ENCODE measurements around the gene TMEM131. TPM values are rescaled to one million over a fixed set of nuclear protein-coding genes. Genes with fewer than 3 reads are reported as not detected.

TMEM131 gene
- polyA plus RNA-seq, 3 donors = 45.1 to 48.1 (median 46.7) TPM

GRCh38 chr2:97724946-97725688 is 270.6 kb downstream of the TMEM131 start:
- DNase-seq (ENCODE audit: extremely low read depth in 1 of 11, low read depth in 9 of 11, low spot score in 4 of 11) = no peak

GRCh38 chr2:97724501-97724900 is 271.2 kb downstream of the TMEM131 start:
- no peak for DNase-seq (ENCODE audit: extremely low read depth in 1 of 11, low read depth in 9 of 11, low spot score in 4 of 11)

- no peak for DNase-seq (ENCODE audit: extremely low read depth in 1 of 11, low read depth in 9 of 11, low spot score in 4 of 11)
These were observed 271.7 kb downstream of the TMEM131 start for GRCh38 chr2:97724073-97724410.

- no peak for DNase-seq (ENCODE audit: extremely low read depth in 1 of 11, low read depth in 9 of 11, low spot score in 4 of 11)
These were observed 272.3 kb downstream of the TMEM131 start for GRCh38 chr2:97723156-97724072.

GRCh38 chr2:97722227-97722626 is 273.5 kb downstream of the TMEM131 start:
- DNase-seq (ENCODE audit: extremely low read depth in 1 of 11, low read depth in 9 of 11, low spot score in 4 of 11) = no peak

GRCh38 chr2:97720746-97721145 is 275.0 kb downstream of the TMEM131 start:
- no peak for DNase-seq (ENCODE audit: extremely low read depth in 1 of 11, low read depth in 9 of 11, low spot score in 4 of 11)

- no peak for DNase-seq (ENCODE audit: extremely low read depth in 1 of 11, low read depth in 9 of 11, low spot score in 4 of 11)
These were observed 276.2 kb downstream of the TMEM131 start for GRCh38 chr2:97719362-97720155.

GRCh38 chr2:97718942-97719341 is 276.8 kb downstream of the TMEM131 start:
- DNase-seq (ENCODE audit: extremely low read depth in 1 of 11, low read depth in 9 of 11, low spot score in 4 of 11) = no peak

- DNase-seq (ENCODE audit: extremely low read depth in 1 of 11, low read depth in 9 of 11, low spot score in 4 of 11) = no peak
These were observed 277.5 kb downstream of the TMEM131 start for GRCh38 chr2:97718051-97718882.

- no peak for DNase-seq (ENCODE audit: extremely low read depth in 1 of 11, low read depth in 9 of 11, low spot score in 4 of 11)
These were observed 278.1 kb downstream of the TMEM131 start for GRCh38 chr2:97717613-97717995.

GRCh38 chr2:97716695-97717612 is 278.8 kb downstream of the TMEM131 start:
- DNase-seq (ENCODE audit: extremely low read depth in 1 of 11, low read depth in 9 of 11, low spot score in 4 of 11) = no peak

- no peak for DNase-seq (ENCODE audit: extremely low read depth in 1 of 11, low read depth in 9 of 11, low spot score in 4 of 11)
These were observed 279.6 kb downstream of the TMEM131 start for GRCh38 chr2:97715951-97716694.

- DNase-seq (ENCODE audit: extremely low read depth in 1 of 11, low read depth in 9 of 11, low spot score in 4 of 11) = no peak
These were observed 280.6 kb downstream of the TMEM131 start for GRCh38 chr2:97714950-97715652.

- DNase-seq (ENCODE audit: extremely low read depth in 1 of 11, low read depth in 9 of 11, low spot score in 4 of 11) = no peak
These were observed 281.4 kb downstream of the TMEM131 start for GRCh38 chr2:97714084-97714949.

- DNase-seq (ENCODE audit: extremely low read depth in 1 of 11, low read depth in 9 of 11, low spot score in 4 of 11) = no peak
These were observed 282.3 kb downstream of the TMEM131 start, which contains the start of gene ZAP70 for GRCh38 chr2:97713296-97714083. Gene ZAP70, plus strand, starts transcription at chr2:97713576. Its CDS starts 10,461 bp downstream, at chr2:97724037.

Data from renal cortex interstitium (tissue), 11 donors.